SK-N-SH (cell line): ENCODE measurements around the gene PCNX2. TPM values are rescaled to one million over a fixed set of nuclear protein-coding genes. Genes with fewer than 3 reads are reported as not detected.

ENCODE experiments used
- CTCF ChIA-PET: fragments of 300-600, 350-600 bp; formaldehyde crosslinking; extraction: SDS; loops from one replicate; lab custom pipeline; 2021; lab: Yijun Ruan, JAX
- POLR2A ChIA-PET: fragments of 350-600 bp; sonication (Branson Sonifier 250); formaldehyde crosslinking; extraction: SDS; loops from one replicate; lab custom pipeline; 2020; ENCODE audit warnings: antibody characterized with exemption, inconsistent platforms; lab: Yijun Ruan, JAX
- DNase-seq: peaks from one replicate; pipeline ENCODE4 v3.0.0; 2012
- H2AFZ ChIP-seq: fragments of 200-600 bp; sonication (generic); 2 replicates; pipeline ENCODE4 v1.8.1; 2016; ENCODE audit warnings: antibody characterized with exemption, mild to moderate bottlenecking, low read depth
- H3F3A ChIP-seq: fragments of 200-600 bp; sonication (generic); replicated peaks from 2 replicates; pipeline ENCODE3; 2016; ENCODE audit warnings: antibody characterized with exemption, mild to moderate bottlenecking; ENCODE audit not compliant: insufficient read depth
- H3K27ac ChIP-seq, 2 experiments: fragments of 200-500 bp in 1 of 2; fragments of 200-600 bp in 1 of 2; sonication (Bioruptor generic) in 1 of 2; sonication (generic), shearing (Covaris generic) in 1 of 2; 2 replicates each; pipeline versions ENCODE4 v1.5.1 to v1.6.1; 2014 to 2016; ENCODE audit warnings: low read depth in 2 of 2, inconsistent platforms in 1 of 2, low read length in 1 of 2, mild to moderate bottlenecking in 1 of 2, mixed read lengths in 1 of 2
- H3K27me3 ChIP-seq: fragments of 200-600 bp; sonication (generic), shearing (Covaris generic); 2 replicates; pipeline ENCODE4 v1.6.1; 2016; ENCODE audit warnings: mixed run types; ENCODE audit not compliant: insufficient read depth
- H3K36me3 ChIP-seq, 2 experiments: fragments of 200-500 bp in 1 of 2; fragments of 200-600 bp in 1 of 2; sonication (Bioruptor generic) in 1 of 2; sonication (generic) in 1 of 2; replicated peaks in 1 of 2; 2 replicates each; pipeline versions ENCODE3 to v1.5.1; 2014 to 2016; ENCODE audit warnings: low read length in 1 of 2, mild to moderate bottlenecking in 1 of 2; ENCODE audit not compliant: insufficient read depth in 2 of 2, control insufficient read depth in 1 of 2
- H3K4me1 ChIP-seq, 2 experiments: fragments of 200-500 bp in 1 of 2; fragments of 200-600 bp in 1 of 2; sonication (Bioruptor generic) in 1 of 2; sonication (generic), shearing (Covaris generic) in 1 of 2; 2 replicates each; pipeline versions ENCODE4 v1.5.1 to v1.6.1; 2014 to 2016; ENCODE audit warnings: low read depth in 1 of 2, low read length in 1 of 2, mixed run types in 1 of 2; ENCODE audit not compliant: insufficient read depth in 2 of 2, control insufficient read depth in 1 of 2
- H3K4me2 ChIP-seq: fragments of 200-600 bp; sonication (generic), shearing (Covaris generic); 2 replicates; pipeline ENCODE4 v1.6.1; 2017; ENCODE audit warnings: mixed run types
- H3K4me3 ChIP-seq, 2 experiments: fragments of 200-500 bp in 1 of 2; fragments of 200-600 bp in 1 of 2; sonication (Bioruptor generic) in 1 of 2; sonication (generic), shearing (Covaris generic) in 1 of 2; 2 replicates each; pipeline versions ENCODE4 v1.5.1 to v1.8.1; 2014 to 2016; ENCODE audit warnings: low read depth in 2 of 2, inconsistent platforms in 1 of 2, low read length in 1 of 2, mild to moderate bottlenecking in 1 of 2, mixed read lengths in 1 of 2, moderate library complexity in 1 of 2
- H3K79me2 ChIP-seq: fragments of 200-600 bp; sonication (generic); 2 replicates; pipeline ENCODE4 v1.8.1; 2017; ENCODE audit warnings: mild to moderate bottlenecking; ENCODE audit not compliant: insufficient read depth
- H3K9ac ChIP-seq: fragments of 200-600 bp; sonication (generic); 2 replicates; pipeline ENCODE4 v1.6.1; 2017; ENCODE audit warnings: mixed run types
- H3K9me2 ChIP-seq: fragments of 200-600 bp; sonication (generic); 2 replicates; pipeline ENCODE4 v1.6.1; 2017; ENCODE audit warnings: mixed run types
- H3K9me3 ChIP-seq: fragments of 200-600 bp; sonication (generic); 2 replicates; pipeline ENCODE4 v1.6.1; 2017; ENCODE audit warnings: mixed run types, mild to moderate bottlenecking, moderate library complexity
- H4K20me1 ChIP-seq: fragments of 200-600 bp; sonication (generic); 2 replicates; pipeline ENCODE4 v1.6.1; 2017; ENCODE audit warnings: mild to moderate bottlenecking, mixed run types; ENCODE audit not compliant: insufficient read depth
- CHD2 ChIP-seq: fragments of 150-350 bp; IDR thresholded peaks from 2 replicates; pipeline ENCODE4 v1.6.1; 2018; ENCODE audit warnings: low read length; ENCODE audit not compliant: partially characterized antibody
- CTCF ChIP-seq: fragments of 200-600 bp; sonication (generic); IDR thresholded peaks from 2 replicates; pipeline ENCODE4 v1.6.1; 2017; ENCODE audit warnings: antibody characterized with exemption, mild to moderate bottlenecking, moderate library complexity
- ELF1 ChIP-seq: IDR thresholded peaks from 2 replicates; pipeline ENCODE4 v1.4.0; 2012
- FOSL2 ChIP-seq: IDR thresholded peaks from 2 replicates; pipeline ENCODE4 v1.4.0; 2012; ENCODE audit warnings: low read depth, mild to moderate bottlenecking, moderate library complexity, borderline replicate concordance
- JUND ChIP-seq: IDR thresholded peaks from 2 replicates; pipeline ENCODE4 v1.4.0; 2012
- MAX ChIP-seq: IDR thresholded peaks from 2 replicates; pipeline ENCODE4 v1.4.0; 2012; ENCODE audit warnings: low read depth
- MEF2A ChIP-seq: IDR thresholded peaks from 2 replicates; pipeline ENCODE4 v1.4.0; 2012; ENCODE audit warnings: low read depth, borderline replicate concordance
- MXI1 ChIP-seq: IDR thresholded peaks from 2 replicates; pipeline ENCODE4 v1.6.1; 2012; ENCODE audit warnings: mild to moderate bottlenecking, low read depth, low read length, improper control_type of control experiment
- NRF1 ChIP-seq: IDR thresholded peaks from 2 replicates; pipeline ENCODE4 v1.6.1; 2012; ENCODE audit warnings: low read depth, mild to moderate bottlenecking, low read length
- POLR2AphosphoS5 ChIP-seq: IDR thresholded peaks from 2 replicates; pipeline ENCODE4 v1.6.1; 2012; ENCODE audit warnings: low read depth, low read length
- RCOR1 ChIP-seq: fragments of 150-350 bp; IDR thresholded peaks from 2 replicates; pipeline ENCODE4 v1.6.1; 2017; ENCODE audit warnings: antibody characterized with exemption, low read length
- REST ChIP-seq: IDR thresholded peaks from 2 replicates; pipeline ENCODE4 v1.6.1; 2012; ENCODE audit warnings: mild to moderate bottlenecking, low read depth, low read length, moderate library complexity
- RXRA ChIP-seq: IDR thresholded peaks from 2 replicates; pipeline ENCODE4 v1.4.0; 2012; ENCODE audit warnings: low read depth, mild to moderate bottlenecking, borderline replicate concordance
- TAF1 ChIP-seq: IDR thresholded peaks from 2 replicates; pipeline ENCODE4 v1.6.1; 2012; ENCODE audit warnings: low read depth, mild to moderate bottlenecking, low read length, moderate library complexity, borderline replicate concordance
- TCF12 ChIP-seq: IDR thresholded peaks from 2 replicates; pipeline ENCODE4 v1.4.0; 2012
- TEAD4 ChIP-seq: IDR thresholded peaks from 2 replicates; pipeline ENCODE4 v1.4.0; 2012; ENCODE audit warnings: mild to moderate bottlenecking, borderline replicate concordance; ENCODE audit not compliant: insufficient read depth
- USF2 ChIP-seq: fragments of 150-350 bp; IDR thresholded peaks from 2 replicates; pipeline ENCODE4 v1.6.1; 2017; ENCODE audit warnings: antibody characterized with exemption, low read length, low read depth, borderline replicate concordance
- WGBS: methylation state at CpG from one replicate; pipeline ENCODE4 v1.1.6; 2017; ENCODE audit warnings: low lambda C conversion rate; 5-methylcytosine and 5-hydroxymethylcytosine counted together
- polyA plus RNA-seq, 3 experiments: library from polyadenylated mRNA; depleted of rRNA; stranded (reverse); fragments of >200 nt; gene quantifications; 2 replicates each; pipeline ENCODE4 v1.2.3, GENCODE V29; 2012

The PCNX2 gene
- polyA plus RNA-seq, 1 of the 3 experiments (the other 2 are of a cell fraction), result 10.6 TPM

GRCh38 chr1:233055879-233056641 lies 239.5 kb downstream of the PCNX2 start:
- H3K9ac ChIP-seq, result no peak overlapping the region
- H3K9me2 ChIP-seq, result no peaks in the 10 kb centered on the region
- no peak overlapping the region for H2AFZ ChIP-seq
- POLR2A ChIA-PET, result no interaction called here
- no peaks in the 10 kb centered on the region for H3F3A ChIP-seq
- no peak for DNase-seq
- TF ChIP-seq TCF12 (no peak), USF2 (no peak)
- TF ChIP-seq, all 33 proteins: peak for 0
- H3K27ac ChIP-seq, result no peak overlapping the region
- H3K4me3 ChIP-seq, result no peak overlapping the region
- H4K20me1 ChIP-seq, result no peaks in the 10 kb centered on the region
- H3K4me2 ChIP-seq, result no peak overlapping the region
- no peaks in the 10 kb centered on the region for H3K36me3 ChIP-seq
- H3K4me1 ChIP-seq, result no peaks in the 10 kb centered on the region; a peak in 1 of 4 replicates
- CTCF ChIA-PET, result no interaction called here
- 84% methylated on average over 5 of the region's 5 CpGs for WGBS
- no peaks in the 10 kb centered on the region for H3K9me3 ChIP-seq
- no peaks in the 10 kb centered on the region for H3K27me3 ChIP-seq
- no peaks in the 10 kb centered on the region for H3K79me2 ChIP-seq

- Histone ChIP-seq H2AFZ (no peak overlapping the region), H3K4me1 (peaks cover 0 to 4% of the 10 kb centered on the region in 2 experiments; a peak in 1 of 4 replicates), H3K9me2 (no peaks in the 10 kb centered on the region), H3F3A (no peaks in the 10 kb centered on the region), H3K27ac (no peak overlapping the region), H4K20me1 (no peaks in the 10 kb centered on the region), H3K79me2 (no peaks in the 10 kb centered on the region), H3K9ac (no peak overlapping the region), H3K27me3 (no peaks in the 10 kb centered on the region), H3K9me3 (no peaks in the 10 kb centered on the region), H3K4me3 (no peak overlapping the region), H3K36me3 (no peaks in the 10 kb centered on the region), H3K4me2 (no peak overlapping the region)
- WGBS, result 75% methylated on average over 2 of the region's 2 CpGs
- no peak for DNase-seq
- CTCF ChIA-PET, result interaction anchor here (1.0 to 1.8 kb wide), 2 partner anchors 21 to 93 kb away, joined by 3 to 5 read pairs; no protein-coding TSS in a partner anchor
- TF ChIP-seq CHD2, result no peak
- no peak for TF ChIP-seq MEF2A
- TF ChIP-seq CTCF, result no peak
- no peak for TF ChIP-seq NRF1
- no peak for TF ChIP-seq RCOR1
- no peak for TF ChIP-seq JUND
- no peak for TF ChIP-seq MXI1
- TF ChIP-seq REST, result no peak
- TF ChIP-seq TCF12, result no peak
- no peak for TF ChIP-seq POLR2AphosphoS5
- TF ChIP-seq ELF1, result no peak
- TF ChIP-seq RXRA, result no peak
- no peak for TF ChIP-seq TAF1
- no peak for TF ChIP-seq MAX
- no peak for TF ChIP-seq FOSL2
- no peak for TF ChIP-seq TEAD4
- POLR2A ChIA-PET, result no interaction called here
Measured at GRCh38 chr1:233045588-233045987, 249.9 kb downstream of the PCNX2 start.
